GM18873 (cell line): ENCODE measurements around the gene RPP25L.

Source experiments
- ATAC-seq: cut with Tn5 transposase; IDR thresholded peaks from one replicate; pipeline ENCODE4 v1.9.1; 2021; ENCODE audit warnings: mild to moderate bottlenecking, moderate library complexity, moderate number of reproducible peaks; ENCODE audit not compliant: unreplicated experiment, low FRiP score

The RPP25L gene

DNA sequence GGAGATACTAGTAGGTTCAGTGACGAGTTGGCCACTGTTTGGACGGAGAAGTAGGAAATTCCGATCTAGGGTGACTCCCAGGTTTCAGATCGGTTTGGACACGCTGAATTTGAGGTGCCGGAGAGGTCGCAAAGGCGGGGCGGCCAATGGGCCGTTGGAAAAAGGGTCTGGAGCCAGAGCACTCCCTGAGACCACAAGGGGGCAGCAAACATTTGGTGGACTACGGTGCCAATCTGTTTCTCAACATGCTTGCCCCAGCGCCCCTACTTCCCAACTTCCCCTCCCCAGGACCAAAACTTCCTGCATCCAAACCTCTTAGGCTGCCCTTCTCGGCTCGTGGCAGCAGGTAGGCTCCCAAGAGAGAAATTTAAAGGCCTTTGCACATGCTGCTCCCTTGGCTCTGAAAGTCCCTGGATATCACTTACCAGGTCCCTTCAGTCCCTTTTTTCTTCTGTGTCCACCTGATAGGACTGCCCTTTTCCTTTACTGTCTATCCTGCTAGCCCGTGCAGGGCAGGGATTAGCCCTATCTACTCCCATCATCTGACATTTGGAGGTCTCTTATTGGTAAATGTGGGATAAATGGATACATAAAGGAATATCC, 992 bp upstream of the RPP25L start:
- no peak for ATAC-seq

DNA sequence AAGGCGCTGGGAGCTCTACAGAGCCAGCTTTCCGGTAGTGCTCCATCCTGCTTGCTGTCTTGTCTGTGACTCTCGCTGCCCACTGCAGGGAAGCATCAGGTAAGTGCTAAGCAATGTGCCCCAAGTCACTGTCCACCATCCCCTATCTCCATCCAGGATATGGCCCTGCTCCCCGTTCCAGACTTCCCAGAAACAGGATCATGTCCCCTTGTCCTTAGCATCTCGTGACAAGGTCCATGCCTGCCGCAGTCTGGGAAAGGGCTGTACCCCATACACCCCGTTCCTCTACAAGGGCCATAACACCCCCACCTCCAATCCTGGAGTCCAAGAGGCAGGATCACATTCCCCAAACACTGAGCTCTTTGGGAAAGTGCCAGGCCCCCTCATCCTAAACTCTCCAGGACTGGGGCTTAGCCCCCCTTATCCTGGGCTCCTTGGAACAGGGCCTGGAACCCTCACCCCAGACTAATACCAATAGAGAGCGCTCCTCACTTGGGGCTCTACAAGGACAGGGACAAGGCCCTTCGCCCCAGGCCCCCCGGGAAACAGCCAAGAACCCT, 566 bp downstream of the RPP25L start:
- no peak for ATAC-seq

DNA sequence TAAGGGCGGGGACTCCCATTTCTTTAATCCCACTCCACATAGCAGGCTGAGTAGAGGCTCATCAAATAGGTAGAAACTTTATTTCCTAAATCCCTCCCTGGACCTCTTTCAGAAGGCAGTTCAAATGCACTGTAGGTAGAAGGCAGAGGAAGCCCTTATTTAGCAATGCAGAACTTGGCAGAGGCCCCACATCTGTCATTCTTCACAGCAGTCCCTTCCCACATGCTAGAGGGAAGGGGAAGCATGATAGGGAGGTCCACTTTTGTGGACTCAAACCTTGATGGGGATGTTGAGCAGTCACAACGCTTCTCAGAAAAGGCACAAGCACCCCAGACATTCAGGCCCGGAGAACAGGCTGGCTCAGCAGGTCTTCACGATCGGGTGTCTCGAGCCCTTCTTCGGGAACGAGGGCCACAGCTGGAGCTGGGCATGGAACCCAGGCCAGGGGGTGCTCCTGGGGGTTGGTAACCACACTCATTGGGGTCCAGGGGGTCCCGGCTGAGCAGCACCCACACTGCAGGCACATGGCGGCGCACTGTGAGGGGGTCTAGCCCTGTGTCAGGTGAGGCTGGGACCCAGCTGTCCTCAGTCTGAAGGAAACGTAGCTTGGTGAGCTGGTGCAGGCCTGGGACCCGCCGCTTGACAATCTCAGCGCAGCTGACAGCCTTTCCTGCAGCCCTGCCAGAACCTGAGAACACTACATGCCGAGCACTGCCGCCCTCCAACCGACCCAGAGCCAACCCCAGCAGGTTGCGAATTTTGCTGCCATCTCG, 1.3 kb downstream of the RPP25L start:
- ATAC-seq = no peak

DNA sequence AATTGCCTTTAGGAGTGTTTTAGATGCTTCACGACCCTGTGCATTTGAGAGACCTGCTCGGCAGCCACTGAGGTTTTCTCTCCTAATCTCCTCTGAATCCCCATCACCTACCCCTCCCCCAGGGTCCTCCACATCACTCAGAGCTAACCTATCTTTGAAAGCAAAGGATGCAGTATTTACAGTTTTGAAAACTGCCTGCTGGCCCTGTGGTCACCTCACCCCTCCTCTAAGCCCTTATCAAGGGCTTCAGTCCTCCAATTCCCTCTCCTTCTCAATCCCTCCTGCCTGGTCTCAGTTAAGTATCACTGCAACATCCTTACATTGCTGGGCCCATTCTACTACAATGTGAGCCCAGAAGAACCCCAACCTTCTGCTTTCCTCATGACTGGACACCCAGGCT, 4.6 kb downstream of the RPP25L start:
- ATAC-seq = no peak

DNA sequence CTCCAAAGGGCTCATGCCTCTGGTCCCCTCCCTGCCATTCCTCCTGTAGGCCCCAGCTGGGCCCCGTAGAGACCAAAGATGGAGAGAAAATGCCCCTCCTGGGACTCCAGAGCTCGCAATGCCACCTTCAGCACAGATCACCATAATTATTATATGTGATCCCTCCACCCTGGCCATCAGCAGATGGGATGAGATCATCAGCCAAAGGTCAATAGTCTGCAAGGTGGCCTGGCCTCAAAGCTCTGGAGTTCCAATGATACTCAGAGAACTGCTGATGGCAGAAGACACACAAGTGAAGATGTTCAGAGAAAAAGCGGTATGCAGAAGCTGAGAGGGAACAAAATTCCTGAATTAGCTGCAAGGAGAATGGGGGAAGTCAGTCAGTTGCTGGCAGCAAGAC, 5.0 kb downstream of the RPP25L start:
- ATAC-seq = no peak

DNA sequence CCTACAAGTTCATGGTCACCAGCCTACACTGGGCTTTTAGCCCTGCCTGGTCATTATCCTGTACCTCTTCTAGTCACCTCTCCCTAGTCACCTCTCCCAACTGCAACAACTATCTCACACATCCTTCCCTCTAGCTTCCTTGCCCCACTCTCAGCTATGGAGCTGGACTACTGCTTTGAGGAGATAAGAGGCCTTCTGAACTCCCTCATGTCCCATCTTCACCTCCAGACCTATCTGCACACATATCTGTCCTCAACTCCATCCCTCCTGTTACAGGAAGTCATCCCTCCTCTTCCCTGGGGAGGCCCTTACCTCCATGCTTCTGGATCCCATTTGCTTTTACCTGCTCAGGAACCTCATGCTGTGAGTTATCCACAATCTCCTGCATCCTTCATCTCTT, 5.7 kb downstream of the RPP25L start:
- ATAC-seq = no peak

DNA sequence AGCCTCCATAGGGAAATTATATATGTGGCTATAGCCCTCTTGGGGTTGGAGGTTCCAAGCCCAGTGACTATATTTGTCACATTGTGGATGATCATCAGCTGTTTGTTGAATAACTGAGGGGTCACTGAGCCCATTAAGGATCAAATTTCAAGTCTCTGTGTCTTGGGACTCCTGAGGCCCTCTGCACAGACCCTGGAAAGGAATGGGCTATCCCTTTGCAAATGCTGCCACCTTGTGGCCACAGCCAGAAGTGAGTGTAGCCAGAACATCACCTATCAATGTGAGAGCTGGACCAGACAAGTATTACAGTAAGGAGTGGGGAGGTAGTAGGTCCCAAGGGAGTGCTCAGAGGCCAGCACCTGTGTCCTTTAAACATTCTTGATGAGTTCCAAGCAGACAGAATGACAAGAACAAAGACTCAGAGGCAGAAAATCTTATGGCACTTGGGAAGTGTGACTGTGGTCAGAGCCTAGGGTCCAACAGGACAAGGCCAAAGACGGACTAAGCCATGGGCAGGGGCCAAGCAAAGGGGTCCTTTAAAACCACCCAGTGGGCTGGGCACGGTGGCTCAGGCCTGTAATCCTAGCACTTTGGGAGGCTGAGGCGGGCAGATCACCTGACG, 8.2 kb downstream of the RPP25L start:
- ATAC-seq = peak; percentile 59

DNA sequence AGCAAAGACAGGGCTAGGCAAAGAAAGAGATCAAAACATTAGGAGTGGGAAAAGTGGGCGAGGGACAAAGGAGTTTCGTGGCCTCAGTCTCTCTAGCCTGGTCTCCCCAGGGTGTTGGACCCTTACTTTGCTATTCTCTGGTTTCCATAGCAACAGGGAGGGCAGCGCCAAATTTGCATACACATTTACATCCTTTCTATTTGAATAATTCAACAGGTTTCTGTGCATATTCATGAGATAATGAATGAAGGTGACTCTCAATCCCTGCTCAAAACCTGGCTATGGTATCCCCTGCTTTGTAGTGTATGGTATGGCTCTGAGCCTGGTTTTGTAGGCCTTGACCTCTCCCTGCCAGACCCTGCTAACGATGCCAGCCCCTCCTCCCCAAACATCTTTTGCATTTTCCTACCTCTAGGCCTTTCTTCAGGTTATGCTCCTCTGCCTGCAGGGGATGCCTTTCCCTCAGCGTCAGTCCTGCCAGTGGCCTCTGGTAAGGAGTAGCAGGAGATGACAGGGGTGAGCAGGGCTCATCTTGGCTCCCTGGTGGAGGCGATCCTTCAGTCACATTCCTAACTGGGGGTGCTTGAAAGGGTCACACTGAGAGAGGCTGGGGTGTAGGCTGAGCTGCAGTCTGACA, 9.8 kb downstream of the RPP25L start:
- no peak for ATAC-seq

DNA sequence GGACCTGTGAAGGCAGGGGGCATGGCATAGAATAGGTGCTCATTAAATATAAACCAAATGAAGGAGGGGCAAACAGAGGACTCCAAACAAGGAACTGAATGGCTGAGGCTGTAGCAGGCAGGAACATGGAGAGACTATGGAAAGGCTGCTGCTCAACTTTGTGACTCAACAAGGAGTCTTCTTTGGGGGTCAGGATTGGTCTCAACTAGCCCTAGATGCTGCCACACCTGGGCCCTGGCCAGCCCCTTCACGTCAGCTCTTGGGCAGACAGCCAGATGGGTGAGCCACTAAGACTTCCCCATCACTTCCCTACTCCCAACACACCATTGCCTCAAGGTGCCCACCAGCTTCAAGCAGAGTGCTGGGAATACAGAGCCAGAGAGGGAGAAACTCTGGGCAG, 11.0 kb downstream of the RPP25L start:
- ATAC-seq = no peak

DNA sequence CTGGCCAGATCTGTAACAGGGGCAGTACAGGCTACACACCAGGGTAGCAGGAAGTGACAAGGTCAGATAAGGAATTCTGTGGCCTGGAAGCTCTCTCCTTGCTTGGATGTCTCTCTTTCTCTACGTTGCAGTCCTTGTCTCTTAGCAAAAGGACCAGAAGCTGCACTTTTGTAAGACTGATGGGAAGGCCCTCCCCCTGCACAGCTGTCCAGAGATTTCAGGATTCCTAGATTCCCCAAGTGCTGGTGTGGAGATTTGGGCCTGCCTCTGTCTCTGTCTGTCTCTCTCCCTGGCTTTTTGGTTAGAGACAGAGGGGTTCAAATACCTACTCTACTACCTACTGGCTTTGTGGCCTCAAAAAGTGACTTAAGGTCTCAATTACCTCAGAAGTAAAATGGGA, 12.4 kb downstream of the RPP25L start:
- ATAC-seq = no peak

DNA sequence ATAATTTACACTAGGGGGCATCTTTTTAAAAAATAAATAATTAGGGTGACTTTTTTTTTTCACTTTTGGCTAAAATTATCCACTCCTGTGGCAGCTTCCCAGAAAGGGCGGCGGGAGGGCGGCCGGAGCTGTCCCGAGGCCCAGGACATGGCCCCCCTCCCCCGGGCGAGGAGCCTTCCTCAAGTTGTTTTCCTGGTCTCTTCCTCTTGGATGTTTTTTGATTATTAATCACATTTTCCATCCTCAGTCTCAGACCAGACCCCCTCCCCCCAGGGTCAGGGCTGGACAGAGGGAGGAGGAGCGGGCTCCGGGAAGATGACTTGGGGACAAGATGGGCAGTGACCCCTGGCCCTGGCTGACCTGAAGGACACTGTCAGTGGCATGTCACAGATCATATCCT, 17.7 kb downstream of the RPP25L start:
- ATAC-seq = no peak

DNA sequence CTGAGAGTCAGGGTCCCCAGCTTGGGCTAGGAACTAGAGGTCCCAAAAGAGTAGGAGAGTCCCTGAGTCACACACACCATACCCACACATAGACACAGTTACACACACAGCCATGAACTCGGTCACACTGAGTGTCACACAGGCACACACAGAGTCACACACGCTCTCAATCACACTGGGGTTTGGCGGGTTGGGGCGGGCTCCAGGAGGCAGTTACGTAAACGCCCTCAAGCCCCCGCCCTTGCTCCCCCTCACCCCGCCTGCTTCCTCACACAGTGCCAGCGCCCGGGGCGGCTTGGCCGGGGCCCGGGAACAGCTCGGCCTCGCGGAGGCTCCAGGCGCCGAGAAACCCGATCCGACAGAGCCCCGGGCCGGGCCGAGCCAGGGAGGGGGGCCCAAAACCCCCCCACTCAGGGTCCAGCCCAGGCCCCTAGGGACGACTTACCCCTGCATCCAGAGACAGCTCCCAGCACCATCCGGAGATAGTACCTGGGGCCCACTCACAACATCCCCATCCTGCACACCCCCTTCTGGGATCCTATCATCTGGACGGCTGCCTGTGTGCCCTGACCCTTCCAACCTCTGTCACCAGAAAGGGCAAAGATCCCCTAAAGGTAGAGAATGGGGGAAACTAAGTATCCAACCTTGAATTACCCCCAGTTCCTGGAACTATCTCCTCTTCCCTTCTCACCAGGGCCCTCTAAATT, 18.8 kb downstream of the RPP25L start:
- ATAC-seq = no peak

DNA sequence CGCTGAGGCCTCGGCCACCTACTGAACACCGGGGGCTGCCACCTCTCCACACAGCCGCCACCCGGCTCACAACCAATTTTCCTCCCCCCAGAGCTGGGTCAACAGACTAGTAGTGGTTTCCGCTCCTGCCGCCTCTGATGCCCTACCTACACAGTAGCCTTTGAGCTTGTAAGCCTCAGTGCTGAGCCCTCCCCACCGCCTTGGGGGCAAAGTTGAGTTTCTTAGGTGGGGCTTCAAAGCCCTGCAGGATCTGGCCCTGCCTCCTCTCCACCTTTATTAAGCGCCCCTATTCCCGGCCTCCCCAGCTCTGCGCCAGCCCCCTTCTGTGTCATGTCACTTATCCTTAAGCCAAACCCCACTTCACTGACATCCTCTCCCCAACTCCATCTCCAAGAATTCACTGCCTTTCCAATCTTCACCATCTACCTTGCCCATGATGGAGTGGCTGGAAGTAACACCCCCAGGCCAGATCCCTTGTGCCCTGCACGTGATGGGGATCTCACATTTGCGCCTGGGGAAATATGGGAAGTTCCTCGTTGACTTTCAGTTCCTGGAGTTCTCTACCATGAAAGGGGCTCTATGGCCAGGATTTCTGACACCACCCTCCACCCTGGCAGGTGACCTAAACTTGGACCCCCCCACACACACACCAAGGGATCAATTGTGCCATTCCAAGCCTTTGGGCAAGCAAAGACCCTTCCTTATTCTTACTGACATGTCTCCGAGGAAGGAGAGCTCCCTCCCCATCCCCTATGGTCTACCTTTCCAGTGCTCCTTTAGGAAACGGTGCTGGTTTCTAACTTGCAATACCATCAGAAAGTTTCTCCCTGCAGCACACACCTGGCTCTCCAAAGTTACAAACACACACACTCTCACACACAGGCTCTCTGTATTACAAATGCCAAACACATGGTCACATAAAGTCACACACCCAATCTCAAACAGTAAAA, 19.7 kb downstream of the RPP25L start:
- ATAC-seq = no peak

DNA sequence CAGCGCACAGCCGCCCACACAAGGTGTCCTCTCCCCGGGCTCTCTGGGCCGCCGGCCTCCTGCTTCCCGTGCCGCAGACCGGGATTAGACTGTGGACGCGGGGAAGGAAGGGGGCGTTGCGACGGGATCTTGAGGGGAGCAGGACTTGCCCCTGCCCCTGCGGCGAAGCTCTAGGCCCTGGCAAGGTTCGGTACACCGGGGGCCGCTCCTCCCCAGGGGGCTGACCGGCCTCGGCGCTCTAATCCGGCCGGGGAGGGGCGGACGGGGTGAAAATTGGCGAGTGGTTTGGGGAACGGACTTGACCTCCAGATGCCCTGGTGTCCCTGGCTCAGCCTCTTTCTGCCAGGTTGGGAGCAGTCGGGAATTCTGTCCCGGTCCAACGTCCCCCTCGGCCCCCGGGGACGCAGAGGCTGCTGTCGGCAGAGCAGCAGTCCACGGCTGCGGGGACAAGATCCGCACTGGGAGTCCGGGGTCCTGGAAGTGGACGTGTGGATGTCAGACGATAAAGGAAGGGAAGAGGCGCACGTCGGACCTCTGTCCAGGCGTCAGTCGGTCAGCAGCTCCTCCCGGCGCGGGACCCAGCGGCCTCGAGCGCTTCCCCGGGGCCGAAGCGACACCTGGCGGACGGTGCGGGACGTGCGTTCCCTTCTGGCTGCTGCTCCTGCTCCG, 20.5 kb downstream of the RPP25L start:
- no peak for ATAC-seq

DNA sequence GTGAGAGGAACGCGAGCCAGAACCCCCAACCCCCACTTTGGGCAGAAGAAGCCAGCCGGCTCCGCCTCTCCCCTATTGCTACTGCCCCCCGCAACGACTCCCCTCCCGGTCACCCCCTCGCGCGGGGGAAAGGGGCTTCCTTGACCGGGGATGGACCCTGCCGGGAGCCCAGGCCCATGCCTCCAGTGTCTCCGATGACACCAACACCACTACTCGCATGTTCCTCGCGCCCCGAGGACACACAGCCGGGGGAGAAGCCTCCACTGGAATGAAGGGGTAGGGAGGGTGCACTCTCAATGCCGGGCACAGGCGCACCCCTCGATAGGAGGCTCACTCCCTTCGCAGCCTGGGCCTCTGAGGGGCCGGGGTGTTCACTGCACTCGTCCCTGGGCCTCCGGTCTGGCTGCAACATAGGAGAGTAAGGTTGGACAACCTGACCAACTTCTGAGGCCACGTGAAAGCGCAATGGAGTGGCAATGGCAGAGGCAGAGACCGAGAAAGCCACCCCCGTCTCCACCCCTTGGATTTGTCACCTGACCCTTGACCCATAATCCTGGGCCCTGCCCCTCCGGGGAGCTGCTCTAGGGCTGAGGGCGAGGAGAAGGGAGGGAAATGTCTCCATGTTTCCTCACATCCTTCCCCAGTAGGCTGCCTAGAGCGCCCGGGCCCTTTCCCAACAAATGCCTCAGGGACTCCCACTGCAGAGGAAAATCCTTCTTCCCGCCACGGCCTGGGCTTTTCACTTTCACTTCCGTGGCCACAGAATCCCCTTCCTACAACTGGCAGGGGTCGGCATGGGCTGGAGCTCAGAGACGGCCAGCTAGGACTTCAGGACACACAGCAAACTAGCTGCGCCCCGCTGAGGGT, 21.3 kb downstream of the RPP25L start:
- no peak for ATAC-seq

DNA sequence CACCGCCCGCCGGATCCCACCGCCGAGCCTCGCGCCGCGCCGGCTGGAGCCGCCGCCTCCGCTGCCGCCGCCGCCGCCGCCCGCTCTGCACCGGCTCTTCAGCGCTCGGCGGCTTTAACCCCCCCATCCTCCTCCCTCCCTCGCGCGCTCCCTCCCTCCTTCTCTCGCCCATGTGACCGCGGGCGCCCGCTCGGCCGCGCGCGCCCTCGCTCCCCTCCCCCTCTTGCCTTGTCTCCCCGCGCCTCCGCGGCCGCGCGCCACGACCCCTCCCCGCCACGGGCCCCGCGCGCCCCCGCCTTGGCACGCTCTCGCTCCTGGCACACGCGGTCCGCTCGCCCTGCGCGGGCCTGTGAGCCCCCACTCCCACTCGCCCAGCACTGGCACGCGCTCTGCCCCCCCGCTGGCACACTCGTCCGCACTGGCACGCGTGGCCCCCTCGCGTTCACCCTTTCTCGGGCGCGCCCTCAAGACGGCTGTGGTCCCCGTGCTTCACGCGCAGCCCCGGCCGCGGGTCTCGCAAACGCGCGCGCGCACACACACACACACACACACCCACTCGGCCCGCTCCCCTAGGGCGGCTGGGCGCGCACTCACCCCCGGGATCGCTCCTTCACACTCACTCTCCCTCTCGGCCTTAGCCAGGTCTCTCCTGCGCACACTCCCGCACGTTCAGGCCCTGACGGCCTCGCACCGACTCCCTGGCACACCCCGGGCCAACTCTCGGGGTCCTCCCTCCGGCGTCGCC, 22.1 kb downstream of the RPP25L start, which contains the start of gene CNTFR:
Gene CNTFR (minus strand): TSS at position 89 of the 745 bp plus-strand sequence. CDS start 20,743 bp downstream, outside the sequence.
- no peak for ATAC-seq
